HuH-7.5 (cell line): Measurements from ENCODE around the gene ANO10.
"Not testable (repeated sequence)": the region's sequence is repeated elsewhere in the genome, so short reads cannot be mapped to it uniquely, and the experiment has no call there.

ENCODE experiments used
- DNase-seq: peaks from one replicate; pipeline ENCODE4 v3.0.0; 2011; ENCODE audit warnings: low spot score

ANO10 gene

GRCh38 chr3:43372007-43372740 is 249.6 kb downstream of the ANO10 start:
- DNase-seq = no peak

DNA sequence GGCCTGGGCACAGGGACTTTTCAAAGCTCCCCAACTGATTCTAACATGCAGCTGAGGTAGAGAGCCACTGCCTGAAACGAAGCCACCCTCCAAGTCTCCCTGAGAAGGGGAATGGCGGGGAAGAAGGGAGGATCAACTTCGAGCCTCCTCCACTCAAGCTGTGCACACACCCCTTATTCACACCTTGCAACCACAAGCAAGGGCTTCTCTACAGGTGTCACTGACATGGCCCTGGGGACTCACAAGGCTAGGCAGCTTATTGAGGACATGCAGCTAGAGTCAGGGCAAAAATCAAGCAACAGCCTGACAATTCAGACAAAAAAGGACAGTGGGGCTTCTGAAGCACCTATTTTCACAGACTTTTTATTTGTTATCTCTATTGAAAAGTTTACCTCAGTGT is 250.3 kb downstream of the ANO10 start:
- no peak for DNase-seq

DNA sequence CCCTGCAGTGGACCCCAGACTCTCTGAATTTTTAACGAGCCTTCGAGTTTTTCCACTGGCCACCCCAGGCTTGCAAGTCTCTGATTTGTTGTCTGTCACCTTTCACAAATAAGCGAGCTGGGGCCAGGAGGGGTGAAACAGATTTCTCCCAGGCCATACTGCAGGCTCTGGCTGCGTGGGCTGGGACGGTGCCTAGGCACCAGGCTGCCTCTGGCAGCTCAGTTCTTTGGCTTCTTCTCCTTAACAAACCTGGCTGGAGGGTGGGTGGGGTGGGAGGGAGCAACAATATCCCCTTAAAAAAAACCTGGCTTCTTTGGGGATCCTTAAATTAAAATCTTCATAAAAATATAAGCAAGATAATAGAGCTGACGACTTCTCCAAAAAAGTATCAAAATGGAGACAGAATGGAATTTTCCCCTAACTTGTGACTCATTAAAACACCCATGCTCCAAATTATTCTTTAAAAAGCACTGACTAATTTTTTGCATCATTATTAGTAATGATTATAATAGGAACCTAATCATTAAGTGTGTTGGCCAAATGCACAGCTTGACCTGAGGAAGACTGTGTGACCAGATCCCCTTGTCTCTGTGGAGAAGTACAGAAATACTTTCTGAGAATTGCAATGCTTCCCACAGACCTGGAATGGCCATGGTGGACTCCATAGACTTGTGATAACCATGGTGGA is 251.4 kb downstream of the ANO10 start:
- DNase-seq = no peak

DNA sequence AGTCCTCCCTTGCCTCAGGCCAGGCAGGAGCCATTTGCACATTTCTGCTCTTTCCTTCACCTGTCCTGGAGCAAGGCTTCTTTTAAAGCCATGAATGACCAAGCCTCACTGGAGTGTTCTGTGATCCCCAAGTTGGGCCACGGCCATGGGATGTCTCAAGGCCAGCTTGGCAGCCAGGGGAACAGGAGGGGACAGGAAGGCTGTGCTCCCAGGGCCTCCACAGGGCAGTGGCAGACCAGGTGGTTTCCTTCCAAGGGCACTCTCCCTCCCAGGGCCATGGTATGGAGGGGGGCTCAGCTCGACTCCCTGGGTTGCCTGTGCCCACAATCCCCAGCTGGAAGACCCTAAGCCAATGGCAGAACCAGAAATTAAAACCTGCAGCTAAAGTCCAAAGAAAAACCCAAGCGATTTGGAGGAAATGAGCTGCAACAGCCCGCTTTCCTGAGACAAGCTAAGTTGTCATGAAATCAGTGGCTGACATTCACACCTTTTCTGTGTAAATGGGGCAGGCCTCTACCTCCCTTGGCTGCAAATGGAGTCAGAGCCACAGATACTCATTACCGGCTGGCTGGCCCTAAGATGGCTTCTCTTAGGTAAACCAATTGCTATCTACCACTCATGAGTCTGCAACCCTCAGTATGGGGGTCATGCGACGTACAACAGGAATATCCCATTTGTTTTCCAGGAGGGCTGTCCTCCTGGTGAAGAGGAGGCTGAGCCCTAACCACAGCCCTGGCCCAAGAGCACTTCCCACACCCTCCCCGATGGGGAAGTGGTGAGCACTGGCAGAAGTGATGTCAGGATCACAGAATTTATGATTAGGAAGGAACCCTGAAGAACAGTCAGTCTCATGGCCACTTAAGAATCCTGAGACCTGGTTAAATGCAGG is 252.2 kb downstream of the ANO10 start:
- DNase-seq = no peak

DNA sequence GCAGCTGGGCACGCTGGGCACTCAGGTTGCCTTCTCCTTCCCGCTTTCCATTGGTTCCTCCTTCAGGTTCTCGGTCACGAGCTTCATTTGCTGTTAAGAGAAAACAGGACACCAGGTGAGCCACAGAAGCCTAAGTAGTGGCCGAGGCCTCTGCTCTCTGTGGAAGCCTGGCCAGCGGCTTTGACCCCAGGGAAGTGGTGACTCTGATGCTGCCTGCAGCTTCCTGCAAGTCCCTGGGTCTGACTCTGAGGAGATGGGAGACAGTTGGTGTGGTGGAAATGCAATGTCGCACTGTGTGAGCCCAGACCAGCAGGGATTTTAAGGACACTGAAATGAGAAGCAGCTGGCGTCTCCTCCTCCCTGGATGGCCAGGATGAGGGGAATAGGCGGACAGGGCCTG is 254.9 kb downstream of the ANO10 start:
- DNase-seq = no peak

- DNase-seq = no peak
Observed at GRCh38 chr3:43366481-43366880, 255.3 kb downstream of the ANO10 start.

GRCh38 chr3:43365601-43366305 is 256.1 kb downstream of the ANO10 start:
- no peak for DNase-seq

DNA sequence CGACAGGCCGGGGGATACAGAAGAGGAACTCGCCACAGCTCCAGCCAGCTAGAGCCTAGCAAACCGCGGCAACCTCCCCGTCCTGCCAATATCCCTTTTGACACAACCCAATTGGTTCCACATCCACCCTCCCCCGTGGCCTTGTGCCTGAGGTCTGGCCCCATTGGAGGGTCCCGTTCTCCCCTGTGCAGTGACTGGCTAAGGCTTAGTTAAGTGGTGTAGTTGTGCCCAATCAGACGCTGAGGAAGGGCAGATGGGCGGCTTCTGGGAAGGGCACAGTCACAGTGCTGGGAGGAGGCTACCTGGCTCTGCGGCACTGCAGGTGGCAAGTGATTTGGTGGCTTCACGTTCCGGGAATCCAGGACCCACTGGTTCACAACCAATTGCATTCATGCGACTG is 256.9 kb downstream of the ANO10 start:
- DNase-seq = no peak

- DNase-seq = no peak
Observed at GRCh38 chr3:43364494-43364893, 257.3 kb downstream of the ANO10 start.

DNA sequence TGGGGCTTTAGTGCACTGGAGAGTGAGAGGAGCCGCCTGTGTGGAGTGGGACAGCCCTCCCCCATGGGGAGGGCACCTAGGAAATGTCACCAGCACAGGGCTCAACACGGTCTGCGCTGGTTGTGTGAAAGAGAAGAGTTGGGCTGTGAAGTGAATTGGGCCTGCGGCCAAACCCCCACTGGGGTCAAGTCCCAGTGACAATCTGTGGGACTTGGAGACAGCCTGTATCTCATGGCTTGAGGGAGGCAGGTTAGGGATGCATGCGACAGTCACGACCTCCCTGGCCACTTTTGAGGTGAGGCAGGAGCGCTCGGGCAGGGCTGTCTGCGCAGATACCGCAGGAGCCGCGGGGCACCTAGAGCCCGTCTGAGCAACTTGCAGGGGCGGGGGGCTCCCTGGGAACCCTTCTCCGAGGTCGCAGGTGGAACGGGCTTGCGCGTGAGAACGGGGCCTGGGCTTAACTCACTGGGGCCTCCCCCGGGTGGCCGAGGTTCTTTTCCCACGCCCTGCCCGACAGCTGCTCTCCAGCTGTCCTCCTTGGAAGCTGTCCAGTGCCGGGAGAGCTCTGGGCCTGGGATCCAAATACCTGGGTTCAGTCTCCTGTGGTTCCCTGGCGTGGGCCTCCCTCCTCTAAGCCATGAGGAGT is 258.1 kb downstream of the ANO10 start:
- no peak for DNase-seq

- DNase-seq = no peak
Observed at GRCh38 chr3:43362961-43363360, 258.9 kb downstream of the ANO10 start.

DNA sequence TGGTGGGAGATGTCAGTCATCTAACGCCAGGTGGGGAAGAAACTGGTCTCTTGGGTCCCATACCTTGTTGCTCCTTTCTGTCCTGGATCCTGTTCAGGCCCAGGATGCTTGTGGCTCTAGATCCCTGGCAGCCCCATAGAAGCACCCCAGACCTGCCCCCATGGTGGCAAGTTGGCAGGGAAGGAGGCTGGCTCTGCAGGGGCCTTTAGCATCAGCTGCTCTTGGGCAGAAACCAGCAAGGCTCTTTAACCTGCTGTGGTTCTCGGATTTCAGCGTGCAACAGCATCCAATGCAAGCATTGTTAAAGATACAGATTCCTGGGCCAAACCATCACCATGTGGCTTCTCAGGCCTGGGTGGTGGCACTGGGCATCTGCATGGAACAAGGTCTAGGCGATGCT is 259.6 kb downstream of the ANO10 start:
- no peak for DNase-seq

- no peak for DNase-seq
Observed at GRCh38 chr3:43361077-43361476, 260.7 kb downstream of the ANO10 start.

DNA sequence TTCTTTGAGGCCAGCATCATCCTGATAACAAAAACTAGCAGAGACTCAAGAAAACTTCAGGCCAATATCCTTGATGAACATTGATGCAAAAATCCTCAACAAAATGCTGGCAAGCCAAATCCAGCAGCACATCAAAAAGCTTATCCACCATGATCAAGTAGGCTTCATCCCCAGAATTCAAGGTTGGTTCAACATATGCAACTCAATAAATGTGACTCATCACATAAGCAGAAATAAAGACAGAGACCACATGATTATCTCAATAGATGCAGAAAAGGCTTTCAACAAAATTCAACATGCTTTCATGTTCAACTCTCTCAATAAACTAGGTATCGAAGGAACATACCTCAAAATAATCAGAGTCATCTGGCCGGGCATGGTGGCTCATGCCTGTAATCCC is 265.8 kb downstream of the ANO10 start:
- not testable (repeated sequence) for DNase-seq

DNA sequence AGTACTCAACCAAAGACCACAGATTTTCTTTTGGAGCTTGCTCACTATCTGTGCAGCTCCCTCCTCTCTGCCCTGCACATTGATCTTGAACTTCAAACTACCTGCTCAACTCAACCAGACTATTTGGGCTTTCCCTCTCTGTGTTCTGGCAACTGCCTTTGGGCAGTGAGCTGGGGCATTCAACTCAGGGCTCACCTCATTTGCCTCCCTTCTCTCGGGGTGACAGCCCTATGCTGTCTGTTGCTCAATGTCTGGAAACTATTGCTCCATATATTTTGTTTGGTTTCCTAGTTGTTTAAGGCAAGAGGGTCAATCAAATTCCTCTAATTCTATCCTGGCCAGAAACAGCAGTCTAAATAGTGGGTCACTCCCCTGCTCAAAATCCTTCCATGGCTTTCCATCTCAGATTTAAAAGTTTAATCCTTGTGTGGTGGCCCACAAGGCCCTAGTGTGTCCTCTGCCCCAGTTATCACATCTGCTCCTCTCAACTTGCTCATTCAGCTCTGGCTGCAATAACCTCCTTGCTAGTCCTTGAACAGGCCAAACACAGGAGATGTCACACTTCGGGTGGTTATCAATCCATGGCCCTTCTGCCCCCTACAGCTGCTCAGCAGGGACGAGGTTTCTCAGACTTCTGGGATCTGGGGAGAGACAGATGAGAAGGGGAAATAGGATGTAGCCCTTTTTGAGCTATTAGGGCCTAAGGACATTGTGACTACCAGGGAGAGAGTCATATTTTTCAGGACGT is 267.7 kb downstream of the ANO10 start:
- DNase-seq = no peak

- no peak for DNase-seq
Observed at GRCh38 chr3:43353393-43353792, 268.4 kb downstream of the ANO10 start.

- DNase-seq = no peak
Observed at GRCh38 chr3:43349716-43350115, 272.1 kb downstream of the ANO10 start.

GRCh38 chr3:43348852-43349574 is 272.8 kb downstream of the ANO10 start:
- no peak for DNase-seq

DNA sequence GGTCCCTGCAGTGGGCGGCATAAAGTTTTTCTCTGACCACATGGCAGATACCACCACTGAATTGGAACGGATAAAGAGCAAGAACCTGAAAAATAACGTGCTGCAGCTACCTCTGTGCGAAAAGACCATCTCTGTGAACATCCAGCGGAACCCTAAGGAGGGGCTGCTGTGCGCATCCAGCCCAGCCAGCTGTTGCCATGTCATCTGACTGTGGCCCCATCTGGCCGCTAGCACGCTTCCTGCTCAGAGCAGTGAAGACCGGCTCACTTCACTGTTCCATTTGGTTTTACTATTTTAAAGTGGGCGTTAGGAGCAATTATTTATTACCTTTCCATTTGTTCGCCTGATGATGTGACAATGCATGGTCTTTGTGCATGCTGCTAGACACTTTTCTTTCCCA is 273.5 kb downstream of the ANO10 start:
- no peak for DNase-seq

GRCh38 chr3:43347774-43348173 is 274.0 kb downstream of the ANO10 start:
- no peak for DNase-seq
